Measurements from ENCODE around the gene MYEF2. TPM values are rescaled to one million over a fixed set of nuclear protein-coding genes. Genes with fewer than 3 reads are reported as not detected.

MYEF2 gene, protein sequence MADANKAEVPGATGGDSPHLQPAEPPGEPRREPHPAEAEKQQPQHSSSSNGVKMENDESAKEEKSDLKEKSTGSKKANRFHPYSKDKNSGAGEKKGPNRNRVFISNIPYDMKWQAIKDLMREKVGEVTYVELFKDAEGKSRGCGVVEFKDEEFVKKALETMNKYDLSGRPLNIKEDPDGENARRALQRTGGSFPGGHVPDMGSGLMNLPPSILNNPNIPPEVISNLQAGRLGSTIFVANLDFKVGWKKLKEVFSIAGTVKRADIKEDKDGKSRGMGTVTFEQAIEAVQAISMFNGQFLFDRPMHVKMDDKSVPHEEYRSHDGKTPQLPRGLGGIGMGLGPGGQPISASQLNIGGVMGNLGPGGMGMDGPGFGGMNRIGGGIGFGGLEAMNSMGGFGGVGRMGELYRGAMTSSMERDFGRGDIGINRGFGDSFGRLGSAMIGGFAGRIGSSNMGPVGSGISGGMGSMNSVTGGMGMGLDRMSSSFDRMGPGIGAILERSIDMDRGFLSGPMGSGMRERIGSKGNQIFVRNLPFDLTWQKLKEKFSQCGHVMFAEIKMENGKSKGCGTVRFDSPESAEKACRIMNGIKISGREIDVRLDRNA
- 100 to 1,000 TPM in 2 of 3 donors, 10 to 100 TPM in 1; 95.6 to 112 (median 105) TPM for polyA plus RNA-seq (ENCODE audit: insufficient read length in 3 of 3)

DNA sequence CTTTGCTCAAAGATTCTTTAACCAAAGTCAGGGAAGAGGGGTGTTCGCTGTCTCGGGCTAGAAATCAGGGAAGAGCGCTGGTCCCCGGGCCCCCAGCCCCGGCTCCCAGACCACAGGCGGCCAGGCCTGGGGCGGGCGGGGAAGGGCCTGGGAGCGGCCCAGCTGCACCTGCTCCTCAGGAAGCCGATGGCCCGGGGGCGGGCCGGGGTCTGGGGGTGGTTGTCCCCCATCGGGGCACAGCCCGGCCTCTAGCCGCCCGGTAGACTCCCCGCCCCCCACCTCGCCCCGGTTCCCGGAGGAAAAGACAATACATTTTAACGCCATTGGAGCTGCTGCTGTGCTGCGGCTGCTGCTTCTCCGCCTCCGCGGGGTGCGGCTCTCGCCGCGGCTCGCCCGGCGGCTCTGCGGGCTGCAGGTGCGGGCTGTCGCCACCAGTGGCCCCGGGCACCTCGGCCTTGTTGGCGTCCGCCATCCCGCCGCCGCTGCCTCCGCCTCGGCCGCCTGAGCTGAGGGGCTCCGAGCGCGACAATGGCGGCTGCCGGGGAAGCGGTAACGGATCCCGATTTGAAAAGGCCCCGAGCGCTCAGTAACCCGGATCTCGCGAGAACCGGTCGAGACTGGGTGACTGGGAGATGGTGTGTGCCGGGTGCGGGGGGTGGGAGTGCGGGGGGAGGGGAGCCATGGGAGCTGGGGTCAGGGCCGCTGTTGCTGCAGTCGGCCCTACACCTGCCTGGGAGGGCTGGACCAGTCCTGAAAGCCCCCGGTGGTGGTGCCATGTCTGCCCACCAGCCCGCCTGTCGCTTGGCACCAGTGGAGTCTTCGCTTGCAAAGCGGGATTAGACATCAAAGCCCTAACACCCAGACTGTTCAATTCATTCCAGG, at the start of gene MYEF2:
Gene MYEF2, minus strand, starts transcription at position 530 of the 882 bp plus-strand sequence. Its CDS starts 58 bp downstream, at position 472.
- DNase-seq (ENCODE audit: low read depth in 3 of 3, low spot score in 2 of 3), result peak in 2 of 3 donors; percentile 62 to 76

DNA sequence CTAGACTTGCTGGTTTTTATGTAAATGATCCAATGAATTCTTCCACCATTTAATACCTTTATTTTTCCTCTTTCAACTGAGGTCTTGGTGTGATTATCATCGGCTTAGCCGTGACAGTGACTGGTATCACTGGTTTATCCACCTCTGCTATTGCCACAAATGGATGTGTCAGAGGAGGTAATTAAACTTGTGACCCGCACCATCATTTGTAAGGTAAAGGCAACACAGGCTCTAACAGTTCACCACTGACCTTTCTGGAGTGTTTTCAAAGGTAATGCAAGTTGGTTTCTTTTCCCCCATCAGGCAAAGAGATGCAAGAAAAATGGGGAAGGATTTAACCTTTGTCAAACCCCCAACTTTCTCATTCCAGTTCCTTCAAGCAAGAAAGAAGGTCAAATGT, 47.7 kb upstream of the MYEF2 start:
- DNase-seq (ENCODE audit: low read depth in 3 of 3, low spot score in 2 of 3), result no peak

DNA sequence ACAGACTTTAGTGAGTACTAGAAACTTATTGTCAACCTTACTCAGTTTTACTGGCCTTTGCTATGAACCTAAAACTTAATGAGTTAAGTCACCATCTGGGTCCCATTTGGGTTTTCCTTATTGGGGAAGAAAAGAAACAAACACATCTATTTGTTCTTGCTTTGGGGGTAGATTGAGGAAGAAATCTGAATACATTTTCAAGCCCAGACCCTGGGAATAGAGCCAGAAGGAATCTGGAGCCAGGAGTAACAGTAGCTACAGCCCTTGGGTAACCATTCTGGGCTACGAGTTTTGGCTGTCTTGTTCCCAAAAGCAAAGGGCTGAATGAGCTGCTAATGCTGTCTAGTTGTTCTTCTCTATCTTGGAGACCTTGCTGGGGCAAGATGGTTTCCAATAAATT, 44.5 kb upstream of the MYEF2 start:
- no peak for DNase-seq (ENCODE audit: low read depth in 3 of 3, low spot score in 2 of 3)

DNA sequence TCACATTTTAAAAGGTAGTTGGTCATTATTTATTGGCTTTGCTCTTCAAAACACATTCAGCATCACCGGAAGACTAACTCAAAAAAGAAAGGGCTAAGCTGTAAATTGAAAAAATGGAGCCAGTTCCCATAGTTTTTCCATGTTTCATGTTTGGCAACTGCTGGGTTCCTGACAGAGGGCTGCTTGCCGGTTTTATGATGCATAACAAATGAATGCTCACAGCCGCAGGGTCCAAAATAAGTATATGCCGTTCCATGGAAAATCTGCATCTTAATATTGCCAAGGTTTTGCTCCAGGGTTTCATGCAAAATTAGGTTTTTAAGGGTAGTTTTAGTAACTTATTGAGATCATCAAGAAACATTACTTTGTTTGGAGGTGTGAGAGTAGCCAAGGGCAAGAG, 43.8 kb upstream of the MYEF2 start:
- no peak for DNase-seq (ENCODE audit: low read depth in 3 of 3, low spot score in 2 of 3)

DNA sequence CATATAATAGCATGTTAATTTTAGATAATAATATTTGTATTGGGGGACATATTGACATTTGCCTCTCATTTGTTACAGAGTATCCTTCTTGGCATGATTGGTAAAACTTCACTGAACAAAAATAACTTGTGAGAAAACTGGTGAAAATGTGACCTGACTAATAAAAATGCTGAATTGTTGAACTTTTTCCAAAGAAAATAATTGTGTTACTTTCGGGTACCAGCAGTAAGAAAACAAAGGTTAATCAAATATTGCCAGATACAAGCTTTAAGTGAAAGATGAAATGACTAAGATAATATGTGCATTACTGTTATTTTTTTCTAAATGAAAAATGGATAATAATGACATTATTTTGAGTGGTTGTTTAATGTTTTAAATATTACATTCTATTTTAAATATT, 43.2 kb upstream of the MYEF2 start:
- DNase-seq (ENCODE audit: low read depth in 3 of 3, low spot score in 2 of 3), result no peak

DNA sequence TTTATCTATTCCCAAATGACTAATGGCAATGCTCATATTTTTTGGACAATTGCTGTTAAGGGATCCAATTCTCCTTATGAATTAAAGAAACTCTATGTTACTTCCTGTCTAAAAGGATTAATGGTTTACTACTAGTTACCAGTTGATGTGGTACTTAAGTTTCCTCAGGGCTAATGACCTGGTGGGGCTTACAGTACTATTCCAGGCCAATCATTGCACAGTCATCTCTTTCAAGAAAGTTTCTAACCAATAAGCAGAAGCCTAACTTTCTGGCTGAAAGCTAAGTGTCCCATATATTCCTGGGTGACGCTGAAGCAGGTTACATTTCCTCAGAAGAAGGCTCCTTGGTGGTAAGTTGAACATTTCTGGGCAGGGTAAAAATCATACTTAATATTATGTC, 27.9 kb upstream of the MYEF2 start, which contains the start of gene SLC12A1:
Gene SLC12A1, plus strand, starts transcription at position 322 of the 400 bp plus-strand sequence. CDS start 1,418 bp downstream, outside the sequence.
- no peak for DNase-seq (ENCODE audit: low read depth in 3 of 3, low spot score in 2 of 3)

DNA sequence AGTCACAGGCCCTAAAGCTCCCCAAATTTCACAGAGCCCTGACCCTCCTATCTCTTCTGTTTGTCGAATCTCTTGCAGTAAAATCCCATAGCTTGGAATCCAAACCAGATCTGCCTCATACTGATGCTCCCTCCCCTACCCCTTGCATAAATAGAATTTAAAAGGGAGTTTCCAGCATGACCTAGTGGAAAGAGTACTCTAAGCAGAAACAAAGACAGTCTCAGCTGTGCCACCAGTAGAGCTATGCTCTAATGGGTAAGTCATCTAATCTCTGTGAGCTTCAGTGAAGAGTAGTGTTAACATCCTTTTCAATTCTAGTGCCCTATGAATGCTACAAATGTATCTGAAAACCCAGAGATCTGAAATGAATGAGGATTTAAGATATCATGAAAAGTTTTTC, 24.0 kb upstream of the MYEF2 start:
- no peak for DNase-seq (ENCODE audit: low read depth in 3 of 3, low spot score in 2 of 3)

DNA sequence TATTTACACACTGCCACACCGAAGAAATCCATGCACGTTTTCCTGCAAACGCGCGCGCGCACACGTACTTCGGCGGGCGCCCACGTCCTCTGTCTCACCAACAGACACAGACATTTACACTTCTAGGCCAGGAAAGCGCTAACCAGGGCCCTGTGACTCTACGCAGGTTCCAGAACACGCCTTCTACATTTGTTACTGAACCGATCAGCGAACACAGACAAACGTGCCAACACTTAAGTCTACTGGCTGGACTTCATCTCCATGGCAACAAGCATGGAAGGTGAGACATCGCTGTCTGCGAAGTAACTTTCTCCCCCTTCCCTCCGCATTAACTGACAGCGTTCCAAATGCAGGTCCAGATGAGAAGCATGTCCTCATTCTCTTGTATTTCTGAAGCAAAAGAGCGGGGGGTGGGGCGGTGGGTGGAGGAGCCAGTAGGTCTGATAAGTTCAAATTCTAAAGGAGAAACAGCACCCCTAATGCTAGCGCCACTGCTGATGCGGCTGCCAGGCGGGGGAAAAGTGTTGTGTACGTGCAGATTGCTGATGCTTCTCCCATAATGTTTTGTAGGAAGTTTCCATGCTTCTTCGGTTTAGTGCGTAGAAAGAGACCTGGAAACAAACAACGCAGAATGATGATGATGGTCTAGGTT, 13.6 kb upstream of the MYEF2 start, which contains the start of gene CTXN2:
Gene CTXN2, plus strand, starts transcription at position 92 of the 652 bp plus-strand sequence. CDS start 9,636 bp downstream, outside the sequence.
- DNase-seq (ENCODE audit: low read depth in 3 of 3, low spot score in 2 of 3), result no peak

DNA sequence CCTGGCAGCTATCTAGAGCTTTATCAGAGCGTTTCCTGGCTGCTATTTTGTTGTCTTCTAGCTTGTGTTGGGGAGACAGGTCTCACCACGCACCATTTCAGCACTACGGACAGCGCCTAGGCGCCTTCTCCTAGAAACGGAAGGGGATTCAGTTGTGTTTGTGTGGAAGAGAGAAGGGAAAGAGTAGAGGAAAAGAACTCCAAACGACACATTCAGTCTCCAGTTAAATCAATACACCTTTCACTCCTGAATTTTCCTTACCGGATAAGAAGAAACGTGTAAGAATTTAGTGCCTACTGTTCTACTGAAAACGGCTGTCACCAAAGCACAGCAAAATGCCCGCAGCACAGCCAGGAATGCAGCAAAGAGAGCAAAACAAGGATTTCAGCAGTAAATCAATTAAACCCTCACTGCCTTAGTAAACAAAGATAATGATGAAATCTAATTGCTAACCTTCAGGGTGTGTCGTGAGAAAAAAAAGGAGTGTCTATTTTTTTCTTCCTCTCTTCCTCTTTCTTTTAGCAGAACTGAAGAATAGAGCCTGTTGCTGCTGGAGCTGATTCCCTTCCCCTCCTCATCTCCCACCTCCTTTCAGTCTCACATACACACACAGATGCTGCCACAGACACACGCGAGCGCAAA, 13.0 kb upstream of the MYEF2 start:
- peak; percentile 81 to 87 (median 86) for DNase-seq (ENCODE audit: low read depth in 3 of 3, low spot score in 2 of 3)

DNA sequence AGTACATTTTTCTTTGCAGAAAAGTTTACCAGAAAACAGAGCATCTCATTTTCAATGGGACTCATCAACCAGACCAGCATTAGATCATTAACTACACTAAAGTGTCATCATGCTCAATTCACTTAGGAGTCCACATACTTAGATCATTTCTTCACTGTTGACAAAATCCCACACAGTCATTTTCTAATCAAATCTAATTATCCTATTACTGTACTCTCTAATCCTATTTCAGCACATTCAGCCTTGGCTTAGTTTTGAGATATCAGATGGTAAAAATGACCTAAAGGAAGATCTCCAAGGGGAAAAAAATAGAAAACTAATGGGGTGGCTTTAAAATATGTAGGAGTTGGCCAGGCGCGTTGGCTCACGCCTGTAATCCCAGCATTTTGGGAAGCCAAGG, 8.2 kb upstream of the MYEF2 start:
- no peak for DNase-seq (ENCODE audit: low read depth in 3 of 3, low spot score in 2 of 3)

DNA sequence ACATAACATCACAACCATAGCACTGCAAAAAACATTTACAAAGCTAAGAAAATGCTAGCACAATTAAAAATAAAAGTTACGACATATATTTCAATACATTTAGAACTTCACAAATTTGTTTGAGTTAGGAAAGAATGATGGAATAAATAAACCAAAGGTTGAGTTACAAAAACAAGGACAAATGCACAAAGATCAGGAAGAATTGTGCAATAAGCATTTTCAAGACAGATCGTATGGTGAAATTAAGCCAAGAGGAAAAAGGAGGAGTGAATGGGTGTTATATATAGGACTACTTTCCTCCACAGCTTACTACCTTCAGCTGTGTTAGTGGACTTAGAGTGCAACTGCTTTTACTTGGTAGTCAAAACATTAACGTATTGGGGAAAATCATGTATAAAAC, 7.4 kb upstream of the MYEF2 start:
- no peak for DNase-seq (ENCODE audit: low read depth in 3 of 3, low spot score in 2 of 3)

DNA sequence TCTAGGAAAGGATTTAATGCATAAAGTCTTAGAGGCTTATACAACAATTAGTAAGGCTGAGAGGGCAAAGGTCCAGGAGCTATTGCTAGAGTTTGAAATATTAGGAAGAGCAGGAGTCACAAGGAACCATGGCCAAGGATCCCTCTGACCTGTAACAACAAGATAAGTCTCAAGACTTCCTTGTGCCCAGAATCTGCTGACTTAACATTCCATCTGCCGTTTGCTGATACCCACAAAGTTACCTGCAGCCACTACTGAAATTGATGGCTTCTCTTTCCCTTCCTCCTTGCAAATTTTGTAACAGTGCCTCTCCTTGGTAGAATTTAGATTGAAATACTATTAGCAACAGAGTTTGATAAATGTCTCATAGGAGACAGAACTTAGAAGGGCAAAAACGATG, 4.7 kb upstream of the MYEF2 start:
- no peak for DNase-seq (ENCODE audit: low read depth in 3 of 3, low spot score in 2 of 3)

DNA sequence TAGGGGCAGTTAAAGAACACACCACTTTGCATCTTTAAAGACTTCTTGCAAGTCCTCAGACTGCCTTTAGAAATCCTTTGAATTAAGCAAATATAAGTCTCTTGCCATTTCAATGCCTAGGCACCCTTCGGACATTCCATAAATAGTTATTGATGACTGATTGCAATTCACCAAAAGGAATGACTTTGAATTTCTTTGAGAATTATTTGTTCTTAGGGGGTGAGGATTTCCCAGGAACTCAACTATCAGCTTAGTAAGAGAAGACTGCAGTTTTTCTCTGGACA, 495 bp upstream of the MYEF2 start:
- DNase-seq (ENCODE audit: low read depth in 3 of 3, low spot score in 2 of 3), result no peak

DNA sequence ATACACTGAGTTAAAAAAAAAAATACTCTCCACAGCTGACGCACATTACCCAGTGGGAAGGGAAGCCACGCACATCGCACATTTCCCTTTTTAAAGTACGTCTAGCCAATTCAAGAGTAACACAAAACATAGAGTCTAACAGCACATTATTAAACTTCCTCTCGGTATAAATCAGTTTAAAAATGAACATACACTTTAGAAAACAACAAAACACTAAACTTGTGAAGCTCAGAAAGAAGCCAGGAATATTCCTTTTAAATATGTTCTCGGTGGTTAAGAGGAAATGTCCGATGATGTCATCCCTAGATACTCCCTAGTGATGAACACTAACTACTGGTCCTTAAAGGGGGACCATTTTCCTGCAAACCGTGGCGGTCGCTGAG, 721 bp downstream of the MYEF2 start:
- DNase-seq (ENCODE audit: low read depth in 3 of 3, low spot score in 2 of 3), result peak; percentile 36 to 53 (median 47)

DNA sequence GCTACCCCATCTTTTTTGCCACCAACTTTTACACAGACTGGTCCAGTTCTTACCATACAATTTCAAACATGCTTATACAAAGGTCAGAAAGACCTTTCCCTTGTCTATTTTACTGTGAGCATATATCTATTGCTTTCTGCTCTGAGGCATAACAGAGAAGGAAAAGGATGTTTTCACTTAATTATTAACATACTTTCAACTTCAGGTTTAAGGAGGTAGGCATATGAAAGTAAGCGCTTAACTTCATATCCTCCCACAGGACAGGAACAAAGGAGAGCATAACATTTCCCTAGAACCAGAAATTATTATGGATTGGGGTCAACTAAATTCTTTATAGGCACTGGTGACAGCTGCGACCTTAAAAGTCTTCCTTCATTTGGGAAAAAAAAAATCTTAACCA, 1.1 kb downstream of the MYEF2 start:
- DNase-seq (ENCODE audit: low read depth in 3 of 3, low spot score in 2 of 3), result no peak

DNA sequence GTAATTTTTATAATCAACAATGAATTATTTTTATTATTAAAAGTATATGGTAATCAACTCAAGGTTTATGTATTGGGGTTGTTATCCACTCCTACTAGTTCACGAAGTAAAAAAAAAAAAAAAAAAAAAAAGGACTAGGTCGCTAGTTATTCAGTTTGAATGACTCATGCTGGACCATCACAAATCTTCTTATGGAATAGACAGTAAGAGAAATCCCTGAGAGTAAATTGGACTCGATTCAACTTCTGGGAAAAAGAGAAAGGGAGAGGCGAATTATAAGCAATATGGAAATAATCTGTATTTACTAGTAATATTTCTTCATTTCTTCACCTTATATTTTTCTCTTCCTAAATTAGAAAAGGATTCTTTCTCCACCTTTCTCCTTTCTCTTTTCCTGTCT, 2.0 kb downstream of the MYEF2 start:
- DNase-seq (ENCODE audit: low read depth in 3 of 3, low spot score in 2 of 3), result no peak

DNA sequence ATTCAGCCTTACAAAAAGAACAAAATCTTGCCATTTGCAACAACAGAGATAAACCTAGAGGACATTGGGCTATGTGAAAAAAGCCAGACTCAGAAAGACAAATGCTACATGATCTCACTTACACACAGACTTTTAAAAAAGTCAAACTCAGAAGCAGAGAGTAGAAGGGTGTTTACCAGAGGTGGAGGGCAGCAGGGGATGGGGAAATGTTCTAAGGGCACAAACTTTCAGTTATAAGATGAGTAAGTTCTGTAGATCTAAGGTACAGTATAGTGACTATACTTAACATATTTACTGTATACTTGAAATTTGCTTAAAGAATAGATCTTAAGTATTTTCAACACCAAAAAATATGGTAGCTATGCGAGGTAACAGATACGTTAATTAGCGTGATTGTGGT, 3.0 kb downstream of the MYEF2 start:
- no peak for DNase-seq (ENCODE audit: low read depth in 3 of 3, low spot score in 2 of 3)

DNA sequence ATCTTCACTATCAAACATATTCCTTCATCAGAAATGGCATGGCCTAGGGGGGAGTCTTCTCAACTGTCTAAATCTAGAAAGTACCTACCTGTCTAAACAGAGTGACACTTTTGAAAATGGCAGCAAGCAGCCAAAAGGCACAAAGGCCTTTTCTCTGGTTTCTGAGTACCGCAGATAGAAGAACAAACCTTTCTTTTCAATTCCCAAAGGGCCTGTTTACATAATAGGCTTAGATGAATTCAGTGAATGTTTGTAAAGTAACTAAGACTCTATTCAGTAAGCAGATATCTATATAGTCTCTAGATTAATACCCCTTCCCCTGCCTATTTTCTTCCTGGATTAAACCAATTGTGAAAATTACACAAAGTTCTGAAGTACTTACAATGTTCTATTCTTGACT, 7.1 kb downstream of the MYEF2 start:
- DNase-seq (ENCODE audit: low read depth in 3 of 3, low spot score in 2 of 3), result no peak

DNA sequence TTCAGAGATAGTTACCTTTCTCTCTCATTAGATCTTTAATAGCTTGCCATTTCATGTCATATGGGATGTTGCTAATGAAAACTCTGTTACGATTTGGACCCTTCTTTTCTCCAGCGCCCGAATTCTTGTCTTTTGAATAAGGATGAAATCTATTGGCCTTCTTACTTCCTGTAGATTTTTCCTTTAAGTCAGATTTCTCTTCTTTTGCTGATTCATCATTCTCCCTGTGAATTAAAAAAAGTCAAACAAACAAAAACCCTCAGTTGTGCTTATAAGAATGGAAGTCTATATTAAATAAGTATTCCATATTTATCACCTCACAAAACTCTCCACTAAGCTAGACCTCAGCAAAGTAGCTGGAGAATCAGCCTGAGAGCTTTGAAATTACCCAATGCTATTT, 9.5 kb downstream of the MYEF2 start:
- no peak for DNase-seq (ENCODE audit: low read depth in 3 of 3, low spot score in 2 of 3)

DNA sequence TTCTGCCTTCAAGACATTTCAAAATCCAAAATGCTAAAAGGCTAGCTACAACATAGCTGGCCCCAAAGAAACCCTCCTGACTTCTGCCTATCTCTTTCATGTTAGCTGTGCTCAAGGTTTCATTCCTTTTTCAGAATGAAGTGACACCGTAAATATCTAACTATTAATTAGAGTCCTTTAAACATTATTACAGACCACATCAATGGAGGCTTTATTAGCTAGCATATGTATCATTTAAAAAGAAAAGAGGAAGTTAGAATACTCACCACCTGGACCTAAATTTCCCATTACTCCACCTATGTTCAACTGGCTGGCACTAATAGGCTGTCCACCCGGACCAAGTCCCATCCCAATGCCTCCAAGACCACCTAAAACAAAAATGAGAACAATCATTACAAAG, 24.6 kb downstream of the MYEF2 start:
- DNase-seq (ENCODE audit: low read depth in 3 of 3, low spot score in 2 of 3), result no peak

All from right renal cortex interstitium (tissue), 3 donors.